Effector memory CD8-positive, alpha-beta T cell (primary cell): ENCODE results near the gene EIF4G3.

Source experiments
- ATAC-seq: fragments of 150-1000 bp; cut with Tn5 transposase; replicated peaks from 2 replicates; pipeline ENCODE4 v1.10.0; 2021; ENCODE audit warnings: mild to moderate bottlenecking, moderate library complexity
- DNase-seq, 3 experiments: peaks; one replicate each; pipeline ENCODE4 v3.0.0; 2021
- H3K27ac Mint-ChIP-seq, 2 donors: one replicate each; pipeline ENCODE4 v1.8.0; 2022; ENCODE audit warnings: mild to moderate bottlenecking in 2 of 2, mixed read lengths in 2 of 2, moderate library complexity in 2 of 2
- H3K27me3 Mint-ChIP-seq, 2 donors: one replicate each; pipeline ENCODE4 v1.8.0; 2022; ENCODE audit warnings: mixed read lengths in 2 of 2
- H3K36me3 Mint-ChIP-seq: one replicate; pipeline ENCODE4 v1.8.0; 2022; ENCODE audit warnings: mild to moderate bottlenecking, moderate library complexity, mixed read lengths; ENCODE audit not compliant: insufficient read depth
- H3K4me1 Mint-ChIP-seq, 2 donors: one replicate each; pipeline ENCODE4 v1.8.0; 2022; ENCODE audit warnings: low read depth in 2 of 2, mixed read lengths in 2 of 2
- H3K4me3 Mint-ChIP-seq, 2 donors: one replicate each; pipeline ENCODE4 v1.8.0; 2022; ENCODE audit warnings: mild to moderate bottlenecking in 2 of 2, mixed read lengths in 2 of 2, moderate library complexity in 2 of 2
- H3K9me3 Mint-ChIP-seq, 2 donors: one replicate each; pipeline ENCODE4 v1.8.0; 2022; ENCODE audit warnings: mixed read lengths in 2 of 2

EIF4G3 gene

GRCh38 chr1:21124846-21125245 is 51.9 kb downstream of the EIF4G3 start:
- ATAC-seq: no peak
- Mint-ChIP-seq H3K9me3 (no peaks in the 10 kb centered on the region), H3K27me3 (no peaks in the 10 kb centered on the region), H3K4me1 (no peaks in the 10 kb centered on the region), H3K36me3 (peaks cover 21% of the 10 kb centered on the region), H3K27ac (no peak overlapping the region), H3K4me3 (no peak overlapping the region)
- DNase-seq: no peak

- Mint-ChIP-seq H3K9me3 (no peaks in the 10 kb centered on the region), H3K4me1 (no peaks in the 10 kb centered on the region), H3K4me3 (no peak overlapping the region), H3K27ac (peak overlapping the region; percentile 30 to 47), H3K36me3 (peaks cover 15% of the 10 kb centered on the region), H3K27me3 (no peaks in the 10 kb centered on the region)
- ATAC-seq (no peak), DNase-seq (no peak)
These were observed 53.3 kb downstream of the EIF4G3 start for GRCh38 chr1:21123287-21123948.

- ATAC-seq (no peak), DNase-seq (no peak)
- Mint-ChIP-seq H3K27ac (no peak overlapping the region), H3K27me3 (no peaks in the 10 kb centered on the region), H3K36me3 (peaks cover 4% of the 10 kb centered on the region), H3K9me3 (no peaks in the 10 kb centered on the region), H3K4me3 (no peak overlapping the region), H3K4me1 (no peaks in the 10 kb centered on the region)
These were observed 54.8 kb downstream of the EIF4G3 start for GRCh38 chr1:21121764-21122471.

GRCh38 chr1:21118167-21118566 is 58.5 kb downstream of the EIF4G3 start:
- ATAC-seq (no peak), DNase-seq (no peak)
- H3K27me3 Mint-ChIP-seq: no peaks in the 10 kb centered on the region
- H3K4me1 Mint-ChIP-seq: no peaks in the 10 kb centered on the region
- H3K9me3 Mint-ChIP-seq: no peaks in the 10 kb centered on the region
- peaks cover 4% of the 10 kb centered on the region for H3K36me3 Mint-ChIP-seq
- no peak overlapping the region for H3K27ac Mint-ChIP-seq
- H3K4me3 Mint-ChIP-seq: no peak overlapping the region

- ATAC-seq (no peak), DNase-seq (no peak)
- Mint-ChIP-seq H3K27me3 (no peaks in the 10 kb centered on the region), H3K9me3 (no peaks in the 10 kb centered on the region), H3K4me1 (no peaks in the 10 kb centered on the region), H3K4me3 (no peak overlapping the region), H3K27ac (no peak overlapping the region), H3K36me3 (no peaks in the 10 kb centered on the region)
These were observed 59.1 kb downstream of the EIF4G3 start for GRCh38 chr1:21117597-21118001.

GRCh38 chr1:21117159-21117558 is 59.5 kb downstream of the EIF4G3 start:
- DNase-seq (no peak), ATAC-seq (no peak)
- Mint-ChIP-seq H3K4me3 (no peak overlapping the region), H3K9me3 (no peaks in the 10 kb centered on the region), H3K27me3 (no peaks in the 10 kb centered on the region), H3K4me1 (no peaks in the 10 kb centered on the region), H3K27ac (no peak overlapping the region), H3K36me3 (no peaks in the 10 kb centered on the region)

- Mint-ChIP-seq H3K4me3 (no peak overlapping the region), H3K27ac (no peak overlapping the region)
These were observed 61.5 kb downstream of the EIF4G3 start for GRCh38 chr1:21115098-21115760.

GRCh38 chr1:21114431-21114830 is 62.3 kb downstream of the EIF4G3 start:
- no peaks in the 10 kb centered on the region for H3K9me3 Mint-ChIP-seq
- no peaks in the 10 kb centered on the region for H3K4me1 Mint-ChIP-seq
- no peaks in the 10 kb centered on the region for H3K36me3 Mint-ChIP-seq
- H3K27ac Mint-ChIP-seq: no peak overlapping the region
- ATAC-seq (no peak), DNase-seq (no peak)
- H3K27me3 Mint-ChIP-seq: no peaks in the 10 kb centered on the region
- H3K4me3 Mint-ChIP-seq: no peak overlapping the region

More at GRCh38 chr1:21115098-21115760, 61.5 kb downstream of the EIF4G3 start:
- H3K27me3 Mint-ChIP-seq: no peaks in the 10 kb centered on the region
- DNase-seq (no peak), ATAC-seq (no peak)
- H3K36me3 Mint-ChIP-seq: no peaks in the 10 kb centered on the region
- no peaks in the 10 kb centered on the region for H3K9me3 Mint-ChIP-seq
- H3K4me1 Mint-ChIP-seq: no peaks in the 10 kb centered on the region

GRCh38 chr1:21110163-21110562 is 66.5 kb downstream of the EIF4G3 start:
- Mint-ChIP-seq H3K36me3 (peaks cover 1% of the 10 kb centered on the region), H3K4me1 (peaks cover 0 to 7% of the 10 kb centered on the region in 2 donors)
- ATAC-seq: no peak

GRCh38 chr1:21106709-21107108 is 70.0 kb downstream of the EIF4G3 start:
- H3K4me3 Mint-ChIP-seq: no peak overlapping the region
- peaks cover 0 to 7% of the 10 kb centered on the region in 2 donors for H3K4me1 Mint-ChIP-seq
- no peaks in the 10 kb centered on the region for H3K9me3 Mint-ChIP-seq
- no peak for ATAC-seq
- no peaks in the 10 kb centered on the region for H3K27me3 Mint-ChIP-seq
- no peak for DNase-seq
- peak overlapping the region in 1 of 2 donors; percentile 82 for H3K27ac Mint-ChIP-seq
- H3K36me3 Mint-ChIP-seq: peaks cover 4% of the 10 kb centered on the region

More at GRCh38 chr1:21110163-21110562, 66.5 kb downstream of the EIF4G3 start:
- Mint-ChIP-seq H3K27ac (no peak overlapping the region), H3K4me3 (no peak overlapping the region), H3K9me3 (no peaks in the 10 kb centered on the region), H3K27me3 (no peaks in the 10 kb centered on the region)
- no peak for DNase-seq

GRCh38 chr1:21106238-21106637 is 70.5 kb downstream of the EIF4G3 start:
- DNase-seq: no peak
- peak overlapping the region in 1 of 2 donors; percentile 82 for H3K27ac Mint-ChIP-seq

GRCh38 chr1:21105807-21106206 is 70.9 kb downstream of the EIF4G3 start:
- Mint-ChIP-seq H3K27ac (peak overlapping the region in 1 of 2 donors; percentile 82), H3K27me3 (no peaks in the 10 kb centered on the region), H3K36me3 (peaks cover 4% of the 10 kb centered on the region), H3K9me3 (no peaks in the 10 kb centered on the region), H3K4me3 (no peak overlapping the region), H3K4me1 (peaks cover 0 to 9% of the 10 kb centered on the region in 2 donors)
- ATAC-seq (no peak), DNase-seq (no peak)

More at GRCh38 chr1:21106238-21106637, 70.5 kb downstream of the EIF4G3 start:
- H3K9me3 Mint-ChIP-seq: no peaks in the 10 kb centered on the region
- no peak for ATAC-seq
- peaks cover 0 to 7% of the 10 kb centered on the region in 2 donors for H3K4me1 Mint-ChIP-seq
- no peaks in the 10 kb centered on the region for H3K27me3 Mint-ChIP-seq
- H3K36me3 Mint-ChIP-seq: peaks cover 4% of the 10 kb centered on the region
- H3K4me3 Mint-ChIP-seq: no peak overlapping the region

GRCh38 chr1:21104683-21105082 is 72.0 kb downstream of the EIF4G3 start:
- DNase-seq: no peak
- Mint-ChIP-seq H3K4me3 (no peak overlapping the region), H3K36me3 (peaks cover 4% of the 10 kb centered on the region), H3K9me3 (no peaks in the 10 kb centered on the region), H3K4me1 (peaks cover 0 to 11% of the 10 kb centered on the region in 2 donors), H3K27ac (peak overlapping the region in 1 of 2 donors; percentile 3), H3K27me3 (no peaks in the 10 kb centered on the region)
- no peak for ATAC-seq
